22Rv1 (cell line): ENCODE results near the gene PTPRM.

ENCODE experiments used
- CTCF ChIP-seq: fragments of 450-650 bp; IDR thresholded peaks from 2 replicates; pipeline ENCODE4 v1.5.1; 2017; ENCODE audit warnings: mild to moderate bottlenecking
- ZFX ChIP-seq: fragments of 450-650 bp; IDR thresholded peaks from 2 replicates; pipeline ENCODE4 v1.6.1; 2017; ENCODE audit warnings: antibody characterized with exemption, borderline replicate concordance

DNA sequence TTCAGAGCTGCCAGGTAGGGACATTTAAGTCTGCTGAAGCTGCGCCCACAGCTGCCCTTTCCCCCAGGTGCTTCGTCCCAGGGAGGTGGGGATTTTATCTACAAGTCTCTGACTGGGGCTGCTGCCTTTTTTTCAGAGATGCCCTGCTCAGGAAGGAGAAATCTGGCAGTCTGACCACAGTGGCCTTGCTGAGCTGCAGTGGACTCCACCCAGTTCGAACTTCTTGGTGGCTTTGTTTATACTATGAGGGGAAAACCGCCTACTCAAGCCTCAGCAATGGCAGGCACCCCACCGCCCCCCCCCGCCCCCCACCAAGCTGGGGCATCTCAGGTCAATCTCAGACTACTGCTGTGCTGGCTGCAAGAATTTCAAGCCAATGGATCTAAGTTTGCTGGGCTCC is 584.1 kb downstream of the PTPRM start:
- TF ChIP-seq CTCF (no peak), ZFX (no peak)
